ENCODE results near the gene HK1.
A peak's percentile ranks its signal among the peaks of the same experiment; 100 is the strongest.

The HK1 gene

DNA sequence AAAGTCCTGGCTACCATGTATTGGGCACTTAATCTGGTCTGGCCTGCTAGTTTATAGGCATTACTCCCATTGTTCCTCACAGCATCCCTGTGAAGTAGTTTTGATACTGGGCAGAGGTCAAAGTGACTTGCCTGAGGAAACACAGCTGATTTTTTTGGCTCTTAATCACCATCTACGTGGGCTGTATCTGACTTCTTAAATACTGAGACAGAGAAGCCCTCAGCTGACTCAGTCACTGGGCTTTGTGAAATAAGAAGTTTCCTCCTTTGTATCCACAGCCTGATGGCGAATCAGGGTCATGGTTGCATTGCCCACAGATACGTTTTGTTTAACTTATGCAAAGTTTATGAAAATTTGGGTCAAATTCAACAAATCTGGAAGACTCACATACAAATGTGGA is 125.2 kb downstream of the HK1 start:
- DNase-seq (ENCODE audit: low read depth in 3 of 3): no peak

DNA sequence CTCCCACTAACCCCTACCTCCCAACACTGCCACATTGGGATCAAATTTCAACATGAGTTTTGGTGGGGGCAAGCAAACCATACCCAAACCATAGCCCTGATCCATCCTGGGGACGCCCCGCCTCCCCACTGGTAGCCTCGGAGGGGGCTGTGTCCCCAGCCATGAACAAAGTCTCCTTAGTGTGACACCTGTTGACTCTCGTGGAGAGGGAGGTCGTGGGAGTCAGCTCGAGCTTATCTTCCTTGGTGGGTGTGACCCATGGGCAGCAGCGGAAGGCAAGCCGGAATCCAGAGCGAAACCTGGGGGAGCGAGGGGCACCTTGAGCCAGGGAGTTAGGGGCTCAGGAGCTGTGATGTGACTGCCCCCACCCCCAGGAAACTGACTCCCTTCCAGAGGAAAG is 126.5 kb downstream of the HK1 start:
- DNase-seq (ENCODE audit: low read depth in 3 of 3): no peak

DNA sequence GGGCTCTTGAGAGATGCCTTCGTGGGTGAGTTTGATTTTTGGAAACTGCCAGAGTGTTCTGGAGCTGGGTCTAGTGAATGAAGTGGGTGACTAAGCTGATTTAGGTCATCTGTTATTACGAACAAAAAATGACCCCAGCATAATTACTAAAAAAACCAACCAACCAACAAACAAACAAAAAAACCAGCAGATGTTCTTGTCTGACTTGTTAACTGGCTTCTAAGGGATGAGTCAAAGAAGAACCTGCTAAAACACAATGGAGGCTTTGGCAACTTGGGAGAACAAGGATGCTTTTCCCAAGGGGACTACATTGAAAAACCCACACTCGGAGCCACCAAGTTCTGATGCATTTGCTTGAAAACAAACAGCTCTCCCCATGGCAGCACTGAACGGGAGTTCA is 126.9 kb downstream of the HK1 start:
- no peak for DNase-seq (ENCODE audit: low read depth in 3 of 3)

DNA sequence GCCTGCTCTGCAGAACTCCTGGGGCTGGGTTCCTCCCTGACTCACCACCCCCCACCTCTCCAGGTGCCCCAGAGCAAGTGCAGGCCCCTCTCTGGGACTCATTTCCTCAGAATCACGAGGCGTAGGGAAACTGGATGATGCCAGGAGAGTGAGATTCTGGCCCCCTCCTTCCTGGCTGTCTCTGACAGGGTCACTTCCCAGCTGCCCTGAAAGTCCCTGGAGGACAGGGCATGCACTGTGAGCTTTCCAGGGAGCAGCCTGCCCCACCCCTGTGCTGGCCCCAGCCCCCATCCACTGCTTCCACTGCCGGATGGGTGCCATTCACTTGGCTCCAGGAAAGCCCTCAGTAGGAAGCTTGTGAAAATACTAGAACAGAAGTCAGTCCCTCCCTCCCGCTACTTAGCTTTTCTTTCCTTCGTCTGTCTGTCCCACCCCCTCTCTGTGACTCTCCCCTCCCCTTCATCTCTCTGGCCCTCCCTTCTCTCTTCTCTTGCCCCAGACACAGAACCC is 128.1 kb downstream of the HK1 start:
- DNase-seq (ENCODE audit: low read depth in 3 of 3): no peak

DNA sequence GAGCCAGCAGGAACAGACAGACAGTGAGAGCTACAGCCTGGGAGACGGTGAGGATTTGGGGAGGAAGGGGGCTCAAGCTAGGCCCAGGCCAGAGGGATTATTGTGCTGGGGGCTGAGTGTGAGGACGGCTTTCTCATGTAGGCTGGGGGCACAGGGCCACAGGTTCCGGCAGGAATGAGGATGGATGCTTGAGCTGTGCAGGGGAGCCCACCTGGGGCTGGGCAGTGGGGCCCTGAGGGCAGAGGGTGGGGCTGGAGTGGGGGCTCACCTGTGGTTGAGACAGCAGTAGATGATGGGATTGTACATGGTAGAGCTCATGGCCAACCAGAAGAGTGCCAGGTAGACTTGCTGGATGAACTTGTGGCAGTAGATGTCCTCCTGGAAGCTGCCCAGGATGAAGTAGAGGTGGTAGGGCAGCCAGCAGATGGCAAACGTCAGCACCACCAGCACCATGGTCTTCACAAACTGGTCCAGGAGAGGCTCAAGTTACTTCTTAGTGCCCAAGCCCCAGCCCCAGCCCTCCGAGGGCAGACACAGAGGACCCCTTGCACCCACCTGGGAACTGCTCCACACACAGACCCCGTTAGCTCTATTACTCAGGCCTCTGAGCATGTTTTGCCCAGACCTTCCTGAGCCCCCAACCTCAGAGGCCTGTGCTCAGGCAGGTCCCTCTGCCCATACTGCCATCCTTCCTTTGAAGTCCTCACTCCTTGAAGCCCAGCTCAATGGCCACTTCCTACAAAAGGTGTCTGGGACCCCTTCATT is 128.7 kb downstream of the HK1 start:
- no peak for DNase-seq (ENCODE audit: low read depth in 3 of 3)

DNA sequence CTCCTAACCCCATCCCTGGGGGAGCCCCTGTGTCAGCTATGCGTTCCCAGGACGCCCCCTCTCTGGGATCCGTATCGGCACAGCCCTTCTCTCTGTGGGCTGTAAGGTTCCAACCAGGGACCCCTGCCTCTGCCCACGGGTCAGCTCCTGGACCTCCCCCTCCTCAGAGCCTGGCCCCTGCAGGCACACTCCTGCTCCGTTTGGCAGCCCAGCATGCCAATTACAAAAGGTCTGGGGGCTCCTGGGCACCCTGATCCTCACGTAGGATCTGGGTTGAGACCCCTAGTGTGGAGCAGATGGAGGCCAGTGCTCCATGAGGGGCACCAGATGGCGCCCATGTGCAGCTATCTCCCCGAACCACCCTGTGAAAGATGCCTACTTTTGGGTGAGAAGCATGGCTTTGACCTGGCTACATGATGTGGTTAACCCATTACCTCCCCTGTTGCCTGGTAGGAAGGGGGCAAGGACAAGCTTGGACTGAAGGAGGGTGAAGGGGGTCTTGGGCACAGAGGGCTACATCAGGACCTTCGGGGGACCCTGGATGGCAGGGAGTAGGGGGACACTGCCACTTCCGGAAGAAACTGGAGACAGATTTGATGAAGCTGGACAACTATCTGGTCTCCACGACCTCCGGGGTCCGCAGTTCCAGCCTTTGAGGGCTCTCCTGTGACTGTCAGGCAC is 129.5 kb downstream of the HK1 start:
- no peak for DNase-seq (ENCODE audit: low read depth in 3 of 3)

DNA sequence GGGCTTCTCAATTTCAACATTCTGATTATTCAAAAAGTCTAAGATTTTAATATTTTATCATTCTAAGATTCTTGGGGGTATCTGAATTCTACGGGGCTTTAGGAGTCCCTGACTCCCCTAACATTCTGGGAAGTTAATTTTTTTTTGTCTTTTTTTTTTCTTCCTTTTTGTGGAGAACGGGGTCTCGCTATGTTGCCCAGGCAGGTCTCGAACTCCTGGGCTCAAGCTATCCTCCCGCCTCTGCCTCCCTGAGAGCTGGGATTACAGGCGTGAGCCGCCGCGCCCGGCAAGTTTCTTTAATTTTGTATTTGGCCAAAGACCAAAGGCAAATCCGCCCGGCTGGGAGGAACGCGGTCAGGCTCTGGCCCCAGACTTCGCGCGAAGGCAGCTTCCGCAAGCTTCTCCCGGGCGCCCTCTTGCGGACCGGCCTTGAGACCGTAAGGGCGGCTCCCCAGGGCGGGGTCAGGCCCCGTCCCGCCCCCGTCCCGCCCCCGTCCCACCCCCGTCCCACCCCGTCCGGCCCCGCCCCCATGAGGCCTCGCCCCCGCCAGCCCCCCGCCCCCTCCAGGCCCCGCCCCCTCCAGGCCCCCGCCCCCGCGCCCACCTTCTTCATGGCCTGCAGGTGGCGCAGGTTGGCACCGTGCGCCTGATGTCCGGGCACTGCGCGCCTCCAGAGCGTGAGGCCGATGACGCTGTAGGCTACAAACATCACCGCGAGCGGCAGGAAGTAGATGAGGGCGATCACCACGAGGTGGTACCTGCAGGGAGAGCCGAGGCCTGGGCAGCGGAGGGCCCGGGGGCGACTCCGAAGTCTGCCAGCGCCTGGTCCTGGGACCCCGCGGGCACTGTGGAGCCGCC is 130.3 kb downstream of the HK1 start:
- DNase-seq (ENCODE audit: low read depth in 3 of 3): peak; percentile 81 to 86 (median 84)

DNA sequence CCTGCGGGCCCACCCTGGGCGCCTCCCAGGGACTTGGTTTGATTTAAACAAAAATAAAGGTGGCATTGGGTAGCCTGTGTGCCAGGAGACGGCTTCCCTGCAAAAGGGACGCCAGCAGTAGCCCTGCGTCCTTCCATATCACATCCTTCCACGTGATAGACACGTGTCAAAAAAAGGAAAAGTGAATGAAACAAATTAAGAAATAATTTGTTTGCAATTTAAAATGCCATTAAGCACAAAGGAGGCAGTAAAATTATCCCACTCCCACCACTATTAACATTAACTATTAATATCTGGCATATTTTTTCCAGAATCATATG is 130.8 kb downstream of the HK1 start:
- DNase-seq (ENCODE audit: low read depth in 3 of 3): no peak

DNA sequence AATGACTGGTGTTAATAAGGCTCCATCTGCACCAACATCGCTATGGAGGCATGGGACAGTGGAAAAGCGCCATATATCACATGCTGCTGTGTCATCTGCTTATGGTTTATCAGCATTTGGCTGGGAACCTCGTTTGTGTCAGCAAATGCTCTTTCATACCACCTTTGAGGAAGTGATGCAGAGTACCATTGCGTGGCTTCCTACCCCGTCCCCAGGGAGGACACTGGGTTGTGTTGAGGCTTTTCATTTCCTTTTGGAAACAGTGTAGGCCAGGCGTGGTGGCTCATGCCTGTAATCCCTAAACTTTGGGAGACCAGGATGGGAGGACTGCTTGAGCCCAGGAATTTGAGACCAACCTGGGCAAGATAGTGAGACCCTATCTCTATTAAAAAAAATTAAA is 131.7 kb downstream of the HK1 start:
- DNase-seq (ENCODE audit: low read depth in 3 of 3): no peak

DNA sequence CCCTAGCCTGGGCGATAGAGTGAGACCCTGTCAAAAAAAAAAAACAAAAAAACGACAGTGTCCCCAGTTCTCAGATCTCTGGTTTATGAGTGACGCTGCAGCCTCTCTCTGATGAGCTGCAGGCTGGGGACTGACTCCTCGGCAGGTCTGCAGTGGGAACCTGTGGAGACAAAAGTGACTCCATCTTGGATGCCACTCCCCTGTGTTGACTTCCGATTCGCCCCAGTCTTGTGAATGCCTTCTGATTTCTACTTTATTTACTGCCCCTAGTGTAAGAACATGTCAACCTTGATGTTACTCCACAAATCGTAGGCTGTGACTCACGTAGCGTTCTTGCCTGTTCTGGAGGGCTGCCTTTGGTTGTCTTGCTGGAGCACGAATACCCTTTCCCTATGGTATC is 132.2 kb downstream of the HK1 start:
- no peak for DNase-seq (ENCODE audit: low read depth in 3 of 3)

DNA sequence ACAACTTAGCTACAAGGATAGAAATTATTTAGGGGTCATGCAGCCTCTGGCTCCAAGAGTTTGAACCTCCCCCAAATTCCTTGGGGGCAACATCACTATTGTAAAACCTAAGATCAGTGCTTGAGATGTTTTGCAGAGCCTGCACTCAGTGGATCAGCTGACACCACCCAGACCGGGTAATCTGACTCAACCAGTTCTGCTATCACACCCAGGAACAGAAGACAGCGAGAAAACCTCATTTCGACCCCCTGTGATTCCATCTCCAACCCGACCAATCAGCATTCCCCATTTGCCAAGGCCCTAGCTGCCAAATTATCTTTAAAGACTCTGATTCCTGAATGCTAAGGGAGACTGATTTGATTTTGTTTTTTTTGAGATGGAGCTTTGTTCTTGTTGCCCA is 133.2 kb downstream of the HK1 start:
- DNase-seq (ENCODE audit: low read depth in 3 of 3): no peak

DNA sequence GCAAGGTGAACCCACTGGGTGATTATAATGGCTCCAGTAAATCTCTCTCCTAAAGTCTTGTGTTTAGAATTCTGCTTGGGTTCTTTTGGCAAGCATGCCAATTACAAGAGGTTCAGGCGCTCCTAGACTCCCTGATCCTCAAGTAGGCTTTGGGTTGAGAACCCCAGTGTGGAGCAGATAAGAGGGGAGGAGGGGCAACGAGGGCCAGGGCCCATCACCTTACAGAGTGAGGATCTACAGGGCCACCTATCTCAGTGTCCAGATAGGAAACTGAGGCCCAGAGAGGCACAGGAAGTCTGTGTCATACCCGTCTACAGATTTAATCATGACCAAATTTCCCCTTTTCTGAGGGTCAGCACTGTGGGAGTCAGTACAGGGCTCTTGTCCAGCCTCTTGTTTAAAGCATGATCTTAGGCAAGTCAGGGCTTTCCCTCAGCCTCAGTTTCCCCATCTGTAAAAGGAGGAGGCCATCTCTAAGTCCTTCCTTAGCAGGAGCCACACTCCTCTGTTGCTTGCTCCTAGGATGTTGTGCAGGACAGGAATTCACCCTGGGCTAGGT is 134.0 kb downstream of the HK1 start:
- no peak for DNase-seq (ENCODE audit: low read depth in 3 of 3)

DNA sequence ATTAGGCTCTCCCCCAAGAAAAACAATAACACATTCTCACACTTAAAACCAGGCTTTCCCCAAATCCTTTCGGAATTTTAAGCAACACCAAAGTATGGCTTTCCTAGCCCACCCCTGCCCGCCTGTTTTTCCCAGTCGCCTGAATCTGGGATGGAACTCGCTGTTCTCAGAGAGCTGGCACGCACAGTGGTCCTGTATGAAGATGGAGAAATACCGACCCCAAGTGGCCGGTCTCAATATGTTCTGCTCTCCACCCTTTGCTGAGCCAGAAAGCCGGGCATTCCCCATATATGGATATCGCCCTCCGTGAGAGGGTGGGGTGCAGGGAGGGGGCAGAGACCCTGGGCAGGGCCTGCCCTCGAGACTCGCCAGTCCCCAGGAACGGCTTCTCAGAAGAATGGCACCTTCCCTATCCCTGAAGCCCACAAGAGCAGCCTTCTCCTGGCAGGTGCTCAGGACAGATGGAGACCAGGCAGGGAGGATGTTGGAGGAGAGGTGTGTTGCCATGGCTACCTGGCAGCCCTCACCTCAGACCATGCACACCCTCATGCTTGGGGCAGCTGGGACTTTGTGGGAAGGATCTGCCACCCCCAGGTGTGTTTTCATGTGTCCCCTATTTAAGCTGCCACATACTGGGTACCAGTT is 135.0 kb downstream of the HK1 start:
- no peak for DNase-seq (ENCODE audit: low read depth in 3 of 3)

DNA sequence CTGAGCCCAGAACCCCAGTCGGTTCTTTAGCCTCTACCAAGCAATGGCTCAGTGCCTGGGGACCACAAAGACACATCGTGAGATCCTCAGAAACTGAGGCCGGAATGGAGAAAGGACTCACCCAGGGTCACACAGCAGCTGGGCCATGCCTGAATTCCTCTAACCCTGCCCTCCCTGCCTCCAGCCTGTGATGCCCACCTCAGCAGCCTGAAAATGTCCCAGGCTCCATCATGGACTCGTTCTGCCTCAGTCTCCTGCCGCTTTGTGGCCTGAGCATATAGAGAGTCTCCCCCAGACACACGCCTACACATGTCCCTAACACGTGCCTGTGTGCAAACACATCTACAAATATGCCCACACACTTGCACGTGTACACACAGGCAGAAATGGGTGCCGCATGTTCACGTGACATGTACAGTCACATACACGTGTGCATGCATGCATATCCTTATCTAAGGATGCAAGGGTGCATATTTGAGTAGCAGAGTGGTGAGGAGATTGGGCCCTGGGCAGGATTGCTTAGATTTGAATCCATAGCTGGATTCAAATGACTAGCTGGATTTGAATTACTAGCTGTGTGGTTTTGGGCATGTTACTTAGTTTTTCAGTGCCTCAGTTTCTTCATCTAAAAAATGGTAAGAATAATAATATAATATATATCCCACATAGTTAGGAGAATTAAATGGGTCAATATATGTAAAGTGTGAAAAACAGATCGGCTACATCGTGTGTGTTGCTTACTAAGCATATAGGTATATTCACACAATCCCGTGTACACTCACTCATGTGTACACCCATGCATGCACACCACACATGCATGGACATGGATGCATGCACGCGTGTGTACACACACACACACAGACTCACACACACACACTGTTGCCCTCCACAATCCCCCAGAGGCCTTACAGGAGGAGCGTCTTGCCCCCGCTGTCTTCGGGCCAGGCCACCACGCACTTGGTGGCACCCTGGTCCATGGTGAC is 136.0 kb downstream of the HK1 start:
- no peak for DNase-seq (ENCODE audit: low read depth in 3 of 3)

DNA sequence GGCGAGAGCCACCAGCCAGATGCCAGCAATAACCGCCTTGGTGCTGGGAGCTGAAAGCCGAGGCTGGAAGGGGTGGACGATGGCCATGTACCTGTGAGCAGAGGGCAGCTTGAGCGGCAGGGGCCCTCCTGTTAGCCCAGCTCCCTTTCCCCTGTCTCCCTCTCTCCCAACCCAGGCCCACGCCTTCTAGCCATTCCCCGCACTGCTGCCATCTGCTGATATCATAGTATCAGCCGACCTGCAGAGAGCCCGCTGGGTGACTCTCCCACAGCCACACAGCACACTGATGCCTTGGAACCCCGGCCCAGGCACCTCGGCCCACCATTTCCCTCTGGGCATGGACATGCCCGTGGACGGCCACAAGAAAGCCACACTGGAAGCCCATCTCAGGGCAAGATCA is 136.8 kb downstream of the HK1 start:
- no peak for DNase-seq (ENCODE audit: low read depth in 3 of 3)

DNA sequence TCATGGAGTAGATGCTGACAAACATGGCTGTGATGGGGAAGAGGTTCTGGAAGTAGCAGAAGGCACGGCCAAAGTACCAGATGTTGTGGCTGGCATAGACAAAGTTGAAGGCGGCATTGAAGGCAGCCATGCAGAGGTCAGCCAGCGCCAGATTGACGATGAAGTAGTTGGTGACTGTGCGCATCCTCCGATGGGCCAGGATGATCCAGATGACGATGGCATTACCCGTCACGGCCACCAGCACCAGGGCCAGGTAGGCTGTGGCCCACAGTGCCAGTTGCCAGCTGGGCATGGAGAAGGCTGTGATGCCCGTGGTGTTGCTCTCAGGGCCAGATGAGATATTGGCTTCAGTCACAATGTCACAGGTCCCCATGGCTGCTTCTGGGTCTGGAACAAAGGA is 137.7 kb downstream of the HK1 start:
- DNase-seq (ENCODE audit: low read depth in 3 of 3): no peak

DNA sequence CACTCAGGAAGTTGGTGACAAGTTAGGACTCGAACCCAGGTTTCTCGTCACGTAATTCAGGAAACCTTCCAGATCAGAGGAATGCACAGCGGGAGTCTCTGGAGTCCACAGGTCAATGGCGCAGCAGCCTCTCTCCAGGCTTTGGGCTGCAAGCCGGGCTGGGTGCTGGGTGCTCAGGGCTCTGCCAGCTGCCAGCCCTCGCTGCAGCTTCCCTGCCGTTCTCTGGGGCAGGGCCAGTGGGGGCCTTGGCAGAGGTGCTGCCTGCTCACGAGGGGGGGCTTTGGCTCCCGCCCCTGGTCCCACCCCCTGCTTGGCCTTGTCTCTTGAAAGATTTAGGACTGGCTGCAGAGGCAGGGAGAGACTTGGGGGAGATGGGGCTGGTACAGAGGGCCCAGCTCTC is 138.4 kb downstream of the HK1 start, which contains the start of gene TACR2:
Gene TACR2 (minus strand): TSS at position 224 of the 400 bp plus-strand sequence. CDS start 595 bp downstream, outside the sequence.
- no peak for DNase-seq (ENCODE audit: low read depth in 3 of 3)

DNA sequence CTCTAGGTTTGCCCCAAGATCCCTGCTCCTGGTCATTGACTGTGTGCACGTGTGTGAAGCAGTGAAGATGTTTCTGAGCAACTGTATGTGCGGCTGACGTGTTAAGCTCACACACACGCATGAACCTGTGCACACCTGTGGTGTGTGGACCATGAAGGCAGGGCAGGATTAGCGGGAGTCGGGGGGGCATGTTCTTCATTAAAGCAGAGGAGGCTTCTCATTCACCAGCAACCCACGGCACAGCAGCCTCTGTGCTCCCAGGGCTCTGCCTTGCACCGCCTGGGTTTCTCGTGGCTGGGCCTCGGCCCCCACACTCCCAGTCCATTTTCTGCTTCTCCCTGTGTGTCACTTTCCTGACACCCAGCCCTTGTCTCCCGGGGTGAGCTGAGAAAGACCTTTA is 139.2 kb downstream of the HK1 start:
- DNase-seq (ENCODE audit: low read depth in 3 of 3): no peak

DNA sequence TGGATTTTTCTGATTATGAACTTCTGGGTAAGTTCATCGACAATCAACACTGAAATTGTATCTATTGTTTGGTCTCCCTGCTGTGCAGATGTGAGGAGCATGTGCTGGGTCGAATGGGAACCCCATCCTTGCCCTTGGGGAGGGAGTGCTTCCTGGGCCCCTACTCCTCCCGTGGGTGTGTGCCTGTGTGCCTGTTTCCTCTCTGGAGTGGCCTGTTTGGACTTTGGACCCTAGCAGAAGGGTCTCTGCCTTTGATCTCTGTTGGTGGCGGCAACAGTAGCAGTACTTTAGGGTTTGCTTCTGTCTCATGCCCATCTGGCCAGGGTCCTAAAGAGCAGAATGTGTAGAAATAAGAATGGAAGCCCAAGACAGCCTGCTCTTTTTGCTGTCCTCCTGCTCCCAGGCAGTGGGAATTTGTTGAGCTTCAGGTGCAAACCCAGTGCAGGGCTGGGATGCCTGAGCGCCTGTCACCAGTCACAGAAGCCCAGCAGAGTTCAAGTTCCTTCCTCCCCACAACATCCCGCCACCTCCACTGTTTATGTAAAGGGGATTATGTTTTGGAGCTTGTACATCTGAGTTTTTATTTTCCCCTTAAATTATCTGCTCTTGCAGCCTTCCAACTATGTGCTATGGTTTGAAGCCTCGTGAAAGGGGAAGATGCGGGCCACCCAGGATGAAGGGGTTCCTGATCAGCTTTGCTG is 139.9 kb downstream of the HK1 start:
- no peak for DNase-seq (ENCODE audit: low read depth in 3 of 3)
